Colonic mucosa (tissue), 4 donors: ENCODE data around the gene TNFRSF18. TPM values are rescaled to one million over a fixed set of nuclear protein-coding genes. Genes with fewer than 3 reads are reported as not detected.

Experiments used
- DNase-seq: peaks from one replicate; pipeline ENCODE4 v3.0.0-alpha.2; 2020
- H3K27ac ChIP-seq: fragments of 200-600 bp; one replicate; pipeline ENCODE4 v1.8.0; 2021
- H3K27me3 ChIP-seq: fragments of 200-600 bp; one replicate; pipeline ENCODE4 v1.8.0; 2021
- H3K36me3 ChIP-seq: fragments of 200-600 bp; one replicate; pipeline ENCODE4 v1.8.0; 2021
- H3K4me1 ChIP-seq: fragments of 200-600 bp; one replicate; pipeline ENCODE4 v1.8.0; 2021; ENCODE audit warnings: mild to moderate bottlenecking
- H3K4me3 ChIP-seq: fragments of 200-600 bp; one replicate; pipeline ENCODE4 v1.8.0; 2021
- H3K9ac ChIP-seq, 2 donors: one replicate each; pipeline ENCODE4 v1.7.0; 2013; ENCODE audit warnings: control low read depth in 2 of 2, low read depth in 2 of 2, low read length in 2 of 2
- H3K9me3 ChIP-seq: fragments of 200-600 bp; one replicate; pipeline ENCODE4 v1.8.0; 2021
- intact Hi-C: fragments of 100-400 bp; cut with DNase I; formaldehyde crosslinking; loops from one replicate; pipeline ENCODE4 v1.14.1; 2022
- total RNA-seq, 2 donors: library from RNA; stranded (reverse); fragmentation: NEBNext Ultra II Directional in 1 of 2; extraction: Animal tissue kit (Norgen Biotek cat#: 25700) in 1 of 2; gene quantifications; one replicate each; pipeline ENCODE4 v1.2.1, GENCODE V29; 2021
- TF ChIP-seq, protein P1 (sequence below): fragments of 200-600 bp; IDR thresholded peaks from one replicate; pipeline ENCODE4 v1.8.0; 2022; ENCODE audit warnings: antibody characterized with exemption, mild to moderate bottlenecking
- donor health status: healthy.
- donor health status: DM: no; HTN: no; CAD: no.
- donor health status: DM: no; HTN: no; CAD: no.

The TNFRSF18 gene
- total RNA-seq, 2 donors from 2014 or later, result 0.61 to 1.7 TPM

DNA sequence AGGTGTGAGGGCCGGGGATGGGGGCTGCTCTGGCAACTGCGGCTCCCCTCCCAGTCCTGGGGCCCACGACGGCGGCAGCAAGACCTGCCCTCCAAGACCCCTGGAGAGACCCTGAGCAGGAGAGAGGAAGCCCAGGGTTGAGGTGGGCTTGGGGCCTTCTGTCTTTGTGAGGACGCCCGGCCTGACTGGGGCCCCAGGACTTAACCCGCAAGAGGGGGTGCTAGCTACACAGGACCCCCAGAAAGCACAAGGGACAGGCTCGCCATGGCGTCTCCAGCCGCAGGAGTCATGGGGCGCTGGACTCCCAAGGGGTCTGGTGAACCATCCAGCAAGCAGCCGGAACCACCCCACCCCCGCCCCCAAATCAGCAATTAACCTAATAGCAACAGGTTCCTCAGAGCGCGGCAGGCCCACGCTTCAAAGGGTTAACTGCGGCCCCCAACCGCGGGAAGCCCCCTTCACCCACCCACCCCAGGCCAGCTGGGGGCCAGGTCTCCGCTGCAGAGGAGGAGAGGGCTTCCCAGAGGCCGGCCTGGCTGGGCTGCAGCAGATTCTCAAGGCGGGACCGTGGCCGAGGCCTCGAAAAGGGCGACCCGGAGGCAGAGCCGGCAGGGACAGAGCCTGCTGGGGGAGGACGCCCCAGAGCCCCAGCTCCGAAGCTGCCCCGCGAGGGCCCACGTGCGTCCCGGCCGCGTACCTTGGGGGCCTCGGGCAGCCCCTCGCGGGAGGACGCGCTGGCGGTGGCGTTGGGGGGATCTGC lies 39.6 kb upstream of the TNFRSF18 start:
- Histone ChIP-seq H3K36me3 (no peaks in the 10 kb centered on the region), H3K9ac (no peak overlapping the region), H3K27ac (no peak overlapping the region), H3K4me3 (no peak overlapping the region), H3K4me1 (no peaks in the 10 kb centered on the region), H3K9me3 (no peaks in the 10 kb centered on the region), H3K27me3 (peaks cover 25% of the 10 kb centered on the region)
- intact Hi-C loops, result no loop called here
- no peak for DNase-seq
- TF ChIP-seq, protein P1, sequence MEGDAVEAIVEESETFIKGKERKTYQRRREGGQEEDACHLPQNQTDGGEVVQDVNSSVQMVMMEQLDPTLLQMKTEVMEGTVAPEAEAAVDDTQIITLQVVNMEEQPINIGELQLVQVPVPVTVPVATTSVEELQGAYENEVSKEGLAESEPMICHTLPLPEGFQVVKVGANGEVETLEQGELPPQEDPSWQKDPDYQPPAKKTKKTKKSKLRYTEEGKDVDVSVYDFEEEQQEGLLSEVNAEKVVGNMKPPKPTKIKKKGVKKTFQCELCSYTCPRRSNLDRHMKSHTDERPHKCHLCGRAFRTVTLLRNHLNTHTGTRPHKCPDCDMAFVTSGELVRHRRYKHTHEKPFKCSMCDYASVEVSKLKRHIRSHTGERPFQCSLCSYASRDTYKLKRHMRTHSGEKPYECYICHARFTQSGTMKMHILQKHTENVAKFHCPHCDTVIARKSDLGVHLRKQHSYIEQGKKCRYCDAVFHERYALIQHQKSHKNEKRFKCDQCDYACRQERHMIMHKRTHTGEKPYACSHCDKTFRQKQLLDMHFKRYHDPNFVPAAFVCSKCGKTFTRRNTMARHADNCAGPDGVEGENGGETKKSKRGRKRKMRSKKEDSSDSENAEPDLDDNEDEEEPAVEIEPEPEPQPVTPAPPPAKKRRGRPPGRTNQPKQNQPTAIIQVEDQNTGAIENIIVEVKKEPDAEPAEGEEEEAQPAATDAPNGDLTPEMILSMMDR, result no peak

DNA sequence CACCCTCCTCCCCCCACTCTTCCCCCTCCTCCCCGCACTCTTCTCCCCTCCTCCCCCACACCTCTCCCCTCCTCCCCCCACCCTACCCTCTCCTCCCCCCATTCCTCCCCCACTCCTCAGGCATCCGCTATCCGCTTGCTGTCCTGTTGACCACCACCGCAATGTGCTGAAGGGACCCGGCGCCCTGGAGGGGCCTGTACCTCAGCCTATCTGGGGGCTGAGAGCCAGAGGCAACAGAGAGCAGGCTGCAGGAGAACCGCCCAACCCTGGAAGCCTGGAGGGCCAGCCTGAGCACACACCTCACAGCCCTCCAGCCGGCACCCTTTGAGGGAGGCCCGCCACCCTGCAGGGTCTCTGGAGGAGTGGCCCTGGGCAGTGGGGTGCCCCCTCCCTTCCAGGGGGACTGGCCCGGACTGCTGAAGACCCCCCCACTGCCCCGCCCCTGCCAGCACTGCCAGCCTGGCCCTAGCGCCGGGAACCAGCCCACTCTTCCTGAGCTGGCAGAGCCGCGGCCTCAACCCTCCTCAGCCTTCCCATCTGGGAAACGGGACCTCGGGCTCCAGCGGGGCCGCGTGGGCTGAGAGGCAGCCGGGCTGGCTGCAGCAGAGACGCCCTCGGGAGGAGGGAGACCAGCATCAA lies 38.9 kb upstream of the TNFRSF18 start:
- intact Hi-C loops, result no loop called here
- Histone ChIP-seq H3K4me3 (no peak overlapping the region), H3K27ac (no peak overlapping the region), H3K27me3 (peaks cover 25% of the 10 kb centered on the region), H3K9me3 (no peaks in the 10 kb centered on the region), H3K9ac (no peak overlapping the region), H3K4me1 (no peaks in the 10 kb centered on the region), H3K36me3 (no peaks in the 10 kb centered on the region)
- no peak for DNase-seq
- TF ChIP-seq, protein P1, result no peak

DNA sequence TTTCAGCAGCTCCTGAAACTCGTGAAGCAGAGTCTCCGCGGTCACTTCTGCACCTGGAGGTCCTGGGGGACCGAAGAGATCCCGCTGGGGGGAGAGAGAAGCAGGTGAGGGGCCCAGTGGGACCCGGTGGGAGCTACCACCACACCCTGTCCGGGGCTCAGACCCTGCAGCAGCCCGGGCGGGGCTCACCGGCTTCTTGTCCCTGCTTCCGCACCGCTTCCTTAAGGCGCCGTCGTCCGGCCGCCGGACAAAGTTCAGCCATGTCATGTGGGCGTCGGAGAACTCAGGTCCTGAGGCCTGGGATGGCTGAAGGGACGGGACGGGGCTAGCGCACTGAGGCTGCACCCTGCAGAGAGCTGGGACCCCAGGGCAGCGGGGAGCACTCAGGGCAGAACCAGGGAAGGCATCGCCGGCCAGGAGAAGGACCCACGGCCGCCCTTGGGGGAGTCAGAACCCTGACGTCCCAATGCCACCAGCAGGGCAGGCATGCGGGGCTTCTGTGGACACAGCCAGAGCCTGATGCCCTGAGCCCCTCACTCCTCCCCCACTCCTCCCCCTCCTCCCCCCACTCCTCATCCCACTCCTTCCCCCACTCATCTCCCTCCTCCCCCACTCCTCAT lies 37.9 kb upstream of the TNFRSF18 start:
- H3K27ac ChIP-seq, result no peak overlapping the region

DNA sequence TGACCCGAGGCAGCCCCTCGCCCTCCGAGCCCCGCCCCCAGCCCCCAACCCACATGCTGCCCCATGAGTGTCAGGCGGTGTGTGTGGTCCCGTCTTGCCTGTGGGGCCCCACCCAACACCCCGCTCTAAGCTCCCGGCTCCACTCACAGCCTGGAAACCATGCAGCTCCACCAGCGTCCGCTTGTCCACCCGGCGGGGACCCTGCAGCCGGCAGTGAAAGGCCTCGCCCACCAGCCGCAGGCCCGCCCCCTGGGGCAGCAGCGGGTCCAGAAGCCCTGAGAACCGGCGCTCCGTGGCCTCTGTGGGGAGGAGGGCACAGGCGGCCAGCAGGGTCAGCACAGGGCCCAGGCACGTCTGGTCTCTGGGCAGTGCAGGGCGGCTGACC lies 37.4 kb upstream of the TNFRSF18 start:
- Histone ChIP-seq H3K9ac (peak overlapping the region in 1 of 2 donors; percentile 24), H3K9me3 (no peaks in the 10 kb centered on the region), H3K27me3 (peaks cover 39% of the 10 kb centered on the region), H3K4me1 (no peaks in the 10 kb centered on the region), H3K27ac (no peak overlapping the region), H3K36me3 (no peaks in the 10 kb centered on the region), H3K4me3 (peak overlapping the region; percentile 40)
- TF ChIP-seq, protein P1, result no peak
- no peak for DNase-seq
- intact Hi-C loops, result no loop called here

More for the DNA sequence above, 37.9 kb upstream of the TNFRSF18 start:
- H3K4me1 ChIP-seq, result no peaks in the 10 kb centered on the region
- peaks cover 34% of the 10 kb centered on the region for H3K27me3 ChIP-seq
- H3K36me3 ChIP-seq, result no peaks in the 10 kb centered on the region
- H3K9me3 ChIP-seq, result no peaks in the 10 kb centered on the region
- peak overlapping the region in 1 of 2 donors; percentile 24 for H3K9ac ChIP-seq
- peak; percentile 83 for DNase-seq
- TF ChIP-seq, protein P1, result no peak
- intact Hi-C loops, result no loop called here
- H3K4me3 ChIP-seq, result peak overlapping the region; percentile 40

DNA sequence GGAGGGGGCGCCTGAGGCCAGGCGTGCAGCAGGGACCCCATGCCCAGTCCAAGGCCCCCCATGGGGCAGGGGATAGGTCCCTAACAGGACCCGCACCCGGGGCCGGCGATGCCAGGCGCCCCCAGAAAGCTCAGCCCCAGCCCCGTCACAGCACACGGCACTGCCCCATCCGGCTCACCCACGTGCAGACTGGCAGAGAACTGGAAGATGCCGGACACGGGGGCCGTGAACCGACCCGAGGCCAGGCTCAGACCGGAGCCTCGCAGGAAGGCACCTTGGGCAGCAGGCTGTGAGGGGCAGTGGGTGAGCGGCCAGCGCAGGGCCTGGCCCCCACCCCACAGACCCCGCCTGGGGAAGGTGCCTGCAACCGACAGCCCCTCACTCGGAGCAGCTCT lies 36.9 kb upstream of the TNFRSF18 start:
- intact Hi-C loops, result no loop called here
- no peaks in the 10 kb centered on the region for H3K9me3 ChIP-seq
- TF ChIP-seq, protein P1, result no peak
- H3K4me3 ChIP-seq, result peak overlapping the region; percentile 40
- peaks cover 44% of the 10 kb centered on the region for H3K27me3 ChIP-seq
- H3K4me1 ChIP-seq, result no peaks in the 10 kb centered on the region
- H3K36me3 ChIP-seq, result no peaks in the 10 kb centered on the region
- no peak for DNase-seq
- H3K9ac ChIP-seq, result no peak overlapping the region
- no peak overlapping the region for H3K27ac ChIP-seq
